Ishikawa (cell line): Measurements from ENCODE around the gene FAM168A.

Experiments used
- CEBPB ChIP-seq: IDR thresholded peaks from 2 replicates; pipeline ENCODE4 v1.6.1; 2012
- EP300 ChIP-seq: IDR thresholded peaks from 2 replicates; pipeline ENCODE4 v1.6.1; 2012; ENCODE audit warnings: borderline replicate concordance
- MAX ChIP-seq: IDR thresholded peaks from 2 replicates; pipeline ENCODE4 v1.6.1; 2012
- RAD21 ChIP-seq: IDR thresholded peaks from 2 replicates; pipeline ENCODE4 v1.6.1; 2012; ENCODE audit warnings: low read depth
- REST ChIP-seq: IDR thresholded peaks from 2 replicates; pipeline ENCODE4 v1.6.1; 2012; ENCODE audit warnings: low read depth, mild to moderate bottlenecking
- TAF1 ChIP-seq: IDR thresholded peaks from 2 replicates; pipeline ENCODE4 v1.6.1; 2012; ENCODE audit warnings: low read depth, mild to moderate bottlenecking
- TCF12 ChIP-seq: IDR thresholded peaks from 2 replicates; pipeline ENCODE4 v1.6.1; 2012; ENCODE audit warnings: low read depth
- YY1 ChIP-seq: IDR thresholded peaks from 2 replicates; pipeline ENCODE4 v1.6.1; 2012; ENCODE audit warnings: low read depth
- ZBTB7A ChIP-seq: IDR thresholded peaks from 2 replicates; pipeline ENCODE4 v1.6.1; 2012; ENCODE audit warnings: low read depth
- TF ChIP-seq, protein P1 (sequence below): IDR thresholded peaks from 2 replicates; pipeline ENCODE4 v1.6.1; 2012

- TF ChIP-seq MAX (no peak), TCF12 (no peak), CEBPB (no peak), TAF1 (no peak), EP300 (no peak), RAD21 (no peak), YY1 (no peak), ZBTB7A (no peak), REST (no peak)
- TF ChIP-seq, protein P1, sequence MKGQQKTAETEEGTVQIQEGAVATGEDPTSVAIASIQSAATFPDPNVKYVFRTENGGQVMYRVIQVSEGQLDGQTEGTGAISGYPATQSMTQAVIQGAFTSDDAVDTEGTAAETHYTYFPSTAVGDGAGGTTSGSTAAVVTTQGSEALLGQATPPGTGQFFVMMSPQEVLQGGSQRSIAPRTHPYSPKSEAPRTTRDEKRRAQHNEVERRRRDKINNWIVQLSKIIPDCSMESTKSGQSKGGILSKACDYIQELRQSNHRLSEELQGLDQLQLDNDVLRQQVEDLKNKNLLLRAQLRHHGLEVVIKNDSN, result no peak
Measured at GRCh38 chr11:73426219-73426850, 171.6 kb downstream of the FAM168A start.
